Esophagus muscularis mucosa (tissue), 4 donors: ENCODE measurements around the gene ZSWIM6.

Source experiments
- EP300 ChIP-seq: sonication (generic); formaldehyde crosslinking; IDR thresholded peaks from one replicate; pipeline ENCODE4 v1.6.1; 2017; ENCODE audit warnings: antibody characterized with exemption
- POLR2A ChIP-seq: fragments of 450-650 bp; IDR thresholded peaks from one replicate; pipeline ENCODE4 v1.6.1; 2017; ENCODE audit warnings: antibody characterized with exemption, moderate library complexity, mild to moderate bottlenecking, low read depth
- POLR2AphosphoS5 ChIP-seq, 2 donors: sonication (generic); formaldehyde crosslinking; IDR thresholded peaks; one replicate each; pipeline ENCODE4 v1.6.1; 2017; ENCODE audit warnings: antibody characterized with exemption in 2 of 2
- TF ChIP-seq, protein P1 (sequence below), 3 experiments: fragments of 200-600 bp in 2 of 3; fragments of 450-650 bp in 1 of 3; sonication (generic) in 2 of 3; IDR thresholded peaks; one replicate each; pipeline ENCODE4 v1.5.1; 2017 to 2019; ENCODE audit warnings: antibody characterized with exemption in 3 of 3, mild to moderate bottlenecking in 2 of 3, moderate library complexity in 1 of 3

DNA sequence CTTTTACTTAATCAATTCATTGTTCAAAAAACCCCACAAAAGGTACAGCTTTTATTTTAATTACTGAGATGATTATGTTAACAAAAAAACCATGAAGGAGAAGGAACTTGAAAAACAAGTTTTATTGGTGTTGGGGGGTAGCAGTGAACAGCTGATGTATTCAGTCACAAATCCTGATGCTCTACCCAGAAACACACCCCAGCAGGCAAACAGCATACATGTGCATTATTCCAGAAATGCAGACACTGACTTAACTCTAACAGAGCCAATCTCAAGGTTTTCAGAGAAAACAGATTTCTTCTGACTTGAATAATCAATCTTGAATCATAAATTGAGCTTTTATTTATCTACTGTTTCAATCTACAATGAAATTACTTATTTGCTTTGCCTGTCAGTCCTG is 175.2 kb downstream of the ZSWIM6 start:
- TF ChIP-seq, protein P1, sequence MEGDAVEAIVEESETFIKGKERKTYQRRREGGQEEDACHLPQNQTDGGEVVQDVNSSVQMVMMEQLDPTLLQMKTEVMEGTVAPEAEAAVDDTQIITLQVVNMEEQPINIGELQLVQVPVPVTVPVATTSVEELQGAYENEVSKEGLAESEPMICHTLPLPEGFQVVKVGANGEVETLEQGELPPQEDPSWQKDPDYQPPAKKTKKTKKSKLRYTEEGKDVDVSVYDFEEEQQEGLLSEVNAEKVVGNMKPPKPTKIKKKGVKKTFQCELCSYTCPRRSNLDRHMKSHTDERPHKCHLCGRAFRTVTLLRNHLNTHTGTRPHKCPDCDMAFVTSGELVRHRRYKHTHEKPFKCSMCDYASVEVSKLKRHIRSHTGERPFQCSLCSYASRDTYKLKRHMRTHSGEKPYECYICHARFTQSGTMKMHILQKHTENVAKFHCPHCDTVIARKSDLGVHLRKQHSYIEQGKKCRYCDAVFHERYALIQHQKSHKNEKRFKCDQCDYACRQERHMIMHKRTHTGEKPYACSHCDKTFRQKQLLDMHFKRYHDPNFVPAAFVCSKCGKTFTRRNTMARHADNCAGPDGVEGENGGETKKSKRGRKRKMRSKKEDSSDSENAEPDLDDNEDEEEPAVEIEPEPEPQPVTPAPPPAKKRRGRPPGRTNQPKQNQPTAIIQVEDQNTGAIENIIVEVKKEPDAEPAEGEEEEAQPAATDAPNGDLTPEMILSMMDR (IDR thresholded peaks at IDR 0.05): no peak
- no peak for TF ChIP-seq EP300
- TF ChIP-seq POLR2AphosphoS5 (IDR thresholded peaks at IDR 0.05): no peak
- no peak for TF ChIP-seq POLR2A
